Measurements from ENCODE around the gene TMEM151B. TPM values are rescaled to one million over a fixed set of nuclear protein-coding genes. Genes with fewer than 3 reads are reported as not detected.

TMEM151B gene
- total RNA-seq, 1 experiment from 2014 or later, result not detected

- TF ChIP-seq REST (IDR thresholded peaks at IDR 0.05; ENCODE audit: low read depth) (no peak), ZNF274 (IDR thresholded peaks at IDR 0.05; ENCODE audit: low read depth, low read length) (no peak), POLR2AphosphoS5 (IDR thresholded peaks at IDR 0.05; ENCODE audit: low read depth, low read length) (no peak), SP1 (IDR thresholded peaks at IDR 0.05; ENCODE audit: low read depth) (no peak), POLR2A (IDR thresholded peaks at IDR 0.05; ENCODE audit: borderline replicate concordance, extremely low read depth, insufficient read depth, insufficient read length) (no peak), RAD21 (IDR thresholded peaks at IDR 0.05; ENCODE audit: low read depth) (no peak), MAX (IDR thresholded peaks at IDR 0.05) (no peak), EZH2phosphoT487 (IDR thresholded peaks at IDR 0.05; ENCODE audit: borderline replicate concordance) (no peak), ZFX (IDR thresholded peaks at IDR 0.05) (no peak), ZBTB33 (IDR thresholded peaks at IDR 0.05; ENCODE audit: extremely low read depth, insufficient replicate concordance, low read length) (no peak), SRF (IDR thresholded peaks at IDR 0.05; ENCODE audit: low read depth) (no peak), CEBPB (IDR thresholded peaks at IDR 0.05; ENCODE audit: low read depth) (no peak), TCF7L2 (IDR thresholded peaks at IDR 0.05; ENCODE audit: borderline replicate concordance, extremely low read depth, insufficient read depth, insufficient read length) (no peak), ATF3 (IDR thresholded peaks at IDR 0.05) (no peak), ELF1 (IDR thresholded peaks at IDR 0.05; ENCODE audit: borderline replicate concordance, low read depth) (no peak), CTCF (IDR thresholded peaks at IDR 0.05 in 2 of 3, conservative IDR thresholded peaks at IDR 0.05 in 1 of 3; ENCODE audit: borderline replicate concordance in 1 of 3, insufficient read depth in 1 of 3, low read depth in 2 of 3, low read length in 2 of 3) (no peak), CBX3 (IDR thresholded peaks at IDR 0.05; ENCODE audit: low read depth) (no peak), EZH2 (IDR thresholded peaks at IDR 0.05) (no peak)
- Histone ChIP-seq H3K27me3 (ENCODE audit: insufficient read depth, low read length) (no peaks in the 10 kb centered on the region), H3K79me2 (ENCODE audit: insufficient read depth, low read length) (peaks cover 55% of the 10 kb centered on the region), H2AFZ (ENCODE audit: low read depth, low read length, poor library complexity, severe bottlenecking) (no peak overlapping the region), H3K9me2 (ENCODE audit: insufficient read depth) (no peaks in the 10 kb centered on the region), H3K9me3 (ENCODE audit: control insufficient read depth in 1 of 2, insufficient read depth in 1 of 2, low read depth in 1 of 2, low read length in 2 of 2) (no peaks in the 10 kb centered on the region), H3K4me1 (ENCODE audit: control insufficient read depth in 1 of 2, insufficient read depth in 2 of 2, low read length in 2 of 2) (peaks cover 22 to 42% of the 10 kb centered on the region in 2 experiments), H3K27ac (ENCODE audit: low read depth, low read length) (no peak overlapping the region), H3K4me3 (replicated peaks in 1 of 2; ENCODE audit: low read depth in 1 of 2, low read length in 2 of 2) (no peak overlapping the region), H4K20me1 (ENCODE audit: insufficient read depth) (peaks cover 4% of the 10 kb centered on the region; the same call in 1 of the 2 replicates), H3K4me2 (ENCODE audit: low read length) (no peak overlapping the region), H3K9ac (ENCODE audit: low read length) (no peak overlapping the region), H3K36me3 (ENCODE audit: control insufficient read depth in 1 of 2, insufficient read depth in 2 of 2, low read length in 2 of 2) (peaks cover 10 to 31% of the 10 kb centered on the region in 2 experiments; a peak in 3 of 4 replicates)
- CTCF ChIA-PET, result no interaction called here
- RAD21 ChIA-PET (ENCODE audit: low non-redundant PET in 1 of 2, low total read pairs in 2 of 2, uncharacterized antibody in 2 of 2, unreplicated experiment in 2 of 2), result no interaction called here
- intact Hi-C loops (cut with micrococcal nuclease), result no loop called here
- POLR2A ChIA-PET, result no interaction called here
- DNase-seq (ENCODE audit: low read depth, low spot score) (no peak), ATAC-seq (no peak)
- no TSS peak for BruUV-seq (replicated peaks)
Measured at GRCh38 chr6:44226368-44227147, 43.7 kb upstream of the TMEM151B start.

All from HCT116 (cell line).